K562 (cell line): ENCODE results near the gene STAB2. TPM values are rescaled to one million over a fixed set of nuclear protein-coding genes. Genes with fewer than 3 reads are reported as not detected.

Experiments
- ATAC-seq: fragments of 200-7000 bp; cut with Tn5 transposase; 3 replicates; pipeline ENCODE4 v1.9.1; 2020; ENCODE audit warnings: moderate library complexity
- BruUV-seq: library from RNA; stranded (reverse); fragments of 400-500 nt; replicated peaks from 2 replicates; lab custom pipeline; 2021; lab: Mats Ljungman, UMichigan
- CTCF ChIA-PET: fragments of 300-600 bp; formaldehyde crosslinking; extraction: SDS; loops from one replicate; lab custom pipeline; 2021; ENCODE audit warnings: low intra/inter-chr PET ratio; lab: Yijun Ruan, JAX
- POLR2A ChIA-PET: fragments of 300-600, 350-650 bp; sonication (Branson Sonifier 250); formaldehyde crosslinking; extraction: SDS; loops from one replicate; lab custom pipeline; 2021; ENCODE audit warnings: antibody characterized with exemption, inconsistent platforms; lab: Yijun Ruan, JAX
- DNase-seq, 4 experiments: peaks; one replicate each; pipeline versions ENCODE4 v3.0.0 to v3.0.0-alpha.2; 2011 to 2018; ENCODE audit warnings: low spot score in 3 of 4, mixed read lengths in 3 of 4; ENCODE audit errors: extremely low read depth in 1 of 4
- FAIRE-seq: peaks from 2 replicates; lab custom pipeline; 2011; peaks lifted over from hg19 to GRCh38; lab: Jason Lieb, UNC
- H2AFZ ChIP-seq: 2 replicates; pipeline ENCODE4 v1.6.0; 2011; ENCODE audit warnings: low read depth, low read length, control low read depth, inconsistent platforms
- H3K27ac ChIP-seq: fragments of 200-600 bp; 3 replicates; pipeline ENCODE4 v1.8.0; 2011; ENCODE audit warnings: low read depth, mild to moderate bottlenecking, control low read depth, inconsistent platforms, low read length, moderate library complexity, mixed read lengths; ENCODE audit errors: extremely low read depth
- H3K27me3 ChIP-seq, 2 experiments: fragments of 300-600 bp in 1 of 2; 2 replicates in 1 of 2; 3 replicates in 1 of 2; pipeline versions ENCODE4 v1.6.0 to v1.8.0; 2011; ENCODE audit warnings: inconsistent platforms in 2 of 2, low read length in 2 of 2, mild to moderate bottlenecking in 1 of 2, mixed read lengths in 1 of 2, moderate library complexity in 1 of 2; ENCODE audit not compliant: control insufficient read depth in 2 of 2, insufficient read depth in 2 of 2
- H3K36me3 ChIP-seq: fragments of 300-600 bp; 3 replicates; pipeline ENCODE4 v1.8.0; 2011; ENCODE audit warnings: mild to moderate bottlenecking, low read length, inconsistent platforms; ENCODE audit not compliant: control insufficient read depth, insufficient read depth
- H3K4me1 ChIP-seq, 2 experiments: fragments of 200-600 bp in 1 of 2; replicated peaks in 1 of 2; 2 replicates in 1 of 2; 3 replicates in 1 of 2; pipeline versions ENCODE4 v1.5.1 to v1.8.0; 2011; ENCODE audit warnings: inconsistent platforms in 2 of 2, low read length in 2 of 2, mild to moderate bottlenecking in 1 of 2, mixed read lengths in 1 of 2, moderate library complexity in 1 of 2; ENCODE audit not compliant: control insufficient read depth in 2 of 2, insufficient read depth in 2 of 2
- H3K4me2 ChIP-seq: 2 replicates; pipeline ENCODE4 v1.6.1; 2011; ENCODE audit warnings: low read length, control low read depth, inconsistent platforms, mixed read lengths; ENCODE audit not compliant: insufficient read depth
- H3K4me3 ChIP-seq: fragments of 200-600 bp; sonication (generic), shearing (Covaris generic); 2 replicates; pipeline ENCODE4 v1.5.1; 2016; ENCODE audit warnings: control low read depth, inconsistent platforms
- H3K79me2 ChIP-seq: fragments of 200-600 bp; 3 replicates; pipeline ENCODE4 v1.8.0; 2011; ENCODE audit warnings: low read length, inconsistent platforms; ENCODE audit not compliant: control insufficient read depth, insufficient read depth
- H3K9ac ChIP-seq, 2 experiments: 2 replicates each; pipeline versions ENCODE4 v1.6.0 to v1.6.1; 2011; ENCODE audit warnings: low read depth in 2 of 2, low read length in 2 of 2, control low read depth in 1 of 2, inconsistent platforms in 1 of 2, mild to moderate bottlenecking in 1 of 2, mixed read lengths in 1 of 2; ENCODE audit not compliant: insufficient read depth in 1 of 2
- H3K9me1 ChIP-seq: one replicate; pipeline ENCODE4 v1.6.0; 2011; ENCODE audit warnings: inconsistent platforms, mild to moderate bottlenecking, low read length, moderate library complexity; ENCODE audit not compliant: control insufficient read depth, insufficient read depth
- H3K9me3 ChIP-seq: replicated peaks from 2 replicates; pipeline ENCODE4 v1.5.1; 2011; ENCODE audit warnings: low read depth, low read length, inconsistent platforms; ENCODE audit not compliant: control insufficient read depth, insufficient read depth
- H4K20me1 ChIP-seq: replicated peaks from 2 replicates; pipeline ENCODE4 v1.6.1; 2011; ENCODE audit warnings: low read length, inconsistent platforms, mixed read lengths; ENCODE audit not compliant: control insufficient read depth, insufficient read depth
- ASH1L ChIP-seq: fragments of 450-650 bp; IDR thresholded peaks from 2 replicates; pipeline ENCODE4 v1.6.1; 2018; ENCODE audit warnings: borderline replicate concordance, mild to moderate bottlenecking, low read depth; ENCODE audit not compliant: partially characterized antibody
- CHD2 ChIP-seq: IDR thresholded peaks from 2 replicates; pipeline ENCODE4 v1.6.1; 2011; ENCODE audit warnings: low read depth, low read length
- ELF2 ChIP-seq: fragments of 250-450 bp; sonication (Bioruptor Pico); IDR thresholded peaks from 2 replicates; pipeline ENCODE4 v1.5.0; 2021; ENCODE audit warnings: mild to moderate bottlenecking
- GABPB2 ChIP-seq: fragments of 250-450 bp; sonication (Bioruptor Pico); conservative IDR thresholded peaks from 2 replicates; pipeline ENCODE4 v1.5.1; 2021; ENCODE audit warnings: mild to moderate bottlenecking
- MTA1 ChIP-seq: fragments of 450-650 bp; IDR thresholded peaks from 2 replicates; pipeline ENCODE4 v1.6.1; 2017; ENCODE audit warnings: borderline replicate concordance
- NBN ChIP-seq: fragments of 450-650 bp; IDR thresholded peaks from 2 replicates; pipeline ENCODE4 v1.6.1; 2016; ENCODE audit warnings: low read depth, mild to moderate bottlenecking
- NUFIP1 ChIP-seq: fragments of 450-650 bp; IDR thresholded peaks from 2 replicates; pipeline ENCODE4 v1.6.1; 2018; ENCODE audit not compliant: partially characterized antibody
- OTX1 ChIP-seq: fragments of 450-650 bp; formaldehyde crosslinking; IDR thresholded peaks from 2 replicates; pipeline ENCODE4 v1.4.0; 2022; ENCODE audit warnings: mild to moderate bottlenecking
- PRPF4 ChIP-seq: fragments of 200-400 bp; formaldehyde crosslinking; IDR thresholded peaks from one replicate; pipeline ENCODE4 v1.6.1; 2017; ENCODE audit warnings: low read length, low read depth, mild to moderate bottlenecking; ENCODE audit not compliant: insufficient read depth, poor library complexity, severe bottlenecking
- ZNF41 ChIP-seq: fragments of 250-450 bp; sonication (Bioruptor Pico); conservative IDR thresholded peaks from 2 replicates; pipeline ENCODE4 v1.4.0; 2020; ENCODE audit warnings: mild to moderate bottlenecking
- WGBS: fragments of 100-300 bp; shearing (Covaris generic); methylation state at CpG from one replicate; pipeline ENCODE4 v1.1.6; 2016; ENCODE audit warnings: low coverage, mixed read lengths; ENCODE audit not compliant: insufficient coverage; ENCODE audit errors: missing lambda C conversion rate; 5-methylcytosine and 5-hydroxymethylcytosine counted together
- in situ Hi-C: fragments of 300-500 bp; cut with MboI; formaldehyde crosslinking; loops from 4 replicates; pipeline ENCODE4 v1.15.0; 2018; ENCODE audit warnings: inconsistent platforms, mixed read lengths
- intact Hi-C: fragments of 100-400 bp; cut with micrococcal nuclease; formaldehyde crosslinking; loops from 2 replicates; pipeline ENCODE4 v1.14.2; 2022
- polyA plus RNA-seq, 8 experiments: library from polyadenylated mRNA; depleted of rRNA in 4 of 8; stranded (reverse) in 5 of 8; unstranded in 3 of 8; fragments of >200 nt; fragmentation: Nextera tagmentation in 2 of 8; fragmentation: Illumina TruSeq in 1 of 8; extraction: Ambion mirVana in 2 of 8; extraction: Trizol in 1 of 8; gene quantifications; 2 replicates each; pipeline versions ENCODE4 v1.2.1 to v1.2.3, GENCODE V29; 2011 to 2014; ENCODE audit warnings: inconsistent platforms in 1 of 8, missing spikeins in 1 of 8
- total RNA-seq, 7 experiments: library from RNA; depleted of rRNA in 6 of 7; stranded (reverse); fragments of >200 nt in 6 of 7; fragmentation: Illumina TruSeq in 2 of 7; extraction: Trizol in 2 of 7; gene quantifications; 2 replicates each; pipeline versions ENCODE4 v1.2.1 to v1.2.3, GENCODE V29; 2011 to 2021; ENCODE audit warnings: low replicate concordance in 1 of 7

The STAB2 gene
- total and polyA plus RNA-seq, 9 of the 15 experiments (the other 6 are each of a cell fraction or from before 2014, with no cell fraction given), result 0.10 TPM; not detected in 8

- in situ Hi-C loops (no loop called here), intact Hi-C loops (no loop called here)
- DNase-seq (no peak), ATAC-seq (no peak), FAIRE-seq (no peak)
- Histone ChIP-seq H3K9me1 (no peaks in the 10 kb centered on the region), H3K27me3 (no peaks in the 10 kb centered on the region), H4K20me1 (0 out of 2 replicates have a peak, but pooled peaks cover 7% of the 10 kb centered on the region), H3K27ac (no peak overlapping the region), H3K4me2 (no peak overlapping the region), H2AFZ (no peak overlapping the region), H3K79me2 (no peaks in the 10 kb centered on the region; the same call in 2 of the 3 replicates), H3K9ac (no peak overlapping the region), H3K4me1 (no peaks in the 10 kb centered on the region), H3K9me3 (no peaks in the 10 kb centered on the region), H3K36me3 (peaks cover 95% of the 10 kb centered on the region; the same call in 2 of the 3 replicates), H3K4me3 (no peak overlapping the region)
- BruUV-seq, result no TSS peak
- 97% methylated on average over 3 of the region's 3 CpGs for WGBS
- ChIA-PET POLR2A (interaction anchor here (1.1 to 1.8 kb wide), 3 partner anchors 8 to 81 kb away, joined by 3 to 7 read pairs (median 4); no protein-coding TSS in a partner anchor), CTCF (no interaction called here)
- TF ChIP-seq MTA1, result no peak
- no peak for TF ChIP-seq NBN
- no peak for TF ChIP-seq ASH1L
- TF ChIP-seq ELF2, result no peak
- TF ChIP-seq ZNF41 (CRISPR knock-in tag), result no peak
- no peak for TF ChIP-seq NUFIP1
- TF ChIP-seq GABPB2 (CRISPR knock-in tag), result no peak
- no peak for TF ChIP-seq PRPF4
- no peak for TF ChIP-seq OTX1 (CRISPR knock-in tag)
- TF ChIP-seq CHD2, result no peak
Observed at GRCh38 chr12:103780992-103781391, 193.9 kb downstream of the STAB2 start.
